GM18951 (cell line): ENCODE data around the gene ARMH3.

Source experiments
- POLR2A ChIP-seq: IDR thresholded peaks from 4 replicates; pipeline ENCODE4 v1.6.1; 2011; ENCODE audit warnings: mild to moderate bottlenecking; ENCODE audit not compliant: insufficient read length, insufficient read depth; ENCODE audit errors: extremely low read depth
- in situ Hi-C: fragments of 300-500 bp; cut with MboI; formaldehyde crosslinking; loops from one replicate; pipeline ENCODE4 v1.12.0; 2022; ENCODE audit warnings: low sequenced_read_pairs, mixed read lengths, inconsistent platforms; ENCODE audit not compliant: unreplicated experiment

ARMH3 gene

DNA sequence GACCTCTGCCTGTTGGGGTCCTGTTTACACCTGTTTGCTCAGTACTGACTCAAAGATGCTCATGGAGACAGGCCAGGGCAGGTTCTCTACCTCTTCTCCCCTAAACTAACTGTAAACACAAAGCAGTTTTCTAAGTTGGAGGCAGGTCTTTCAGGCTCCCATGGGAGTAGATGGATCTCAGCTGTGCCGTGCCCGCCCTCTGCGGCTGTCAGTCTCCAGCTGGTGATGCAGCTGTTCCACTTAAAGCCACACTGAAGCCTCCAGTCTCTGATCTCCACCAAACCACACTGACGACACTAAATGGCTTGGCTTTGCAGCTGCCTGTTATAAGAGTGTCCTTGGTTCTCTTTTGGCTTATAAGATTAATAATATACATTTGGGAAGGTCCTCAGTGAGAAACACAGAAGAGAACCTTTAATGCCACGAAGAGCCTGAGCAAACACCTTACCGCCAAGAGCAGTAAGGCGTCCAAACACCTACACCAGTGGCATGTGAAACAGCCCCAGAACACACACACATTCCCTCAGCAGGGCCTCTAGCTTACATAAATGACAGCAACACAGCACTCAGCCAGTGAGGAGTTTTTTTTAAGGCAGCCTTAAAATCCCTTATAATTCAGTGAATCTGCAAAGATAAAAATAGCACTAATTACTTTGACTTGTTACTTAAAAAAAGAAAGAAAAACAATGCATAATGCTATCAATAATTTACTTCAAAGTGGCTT lies 152.0 kb downstream of the ARMH3 start:
- in situ Hi-C loops: no loop called here

DNA sequence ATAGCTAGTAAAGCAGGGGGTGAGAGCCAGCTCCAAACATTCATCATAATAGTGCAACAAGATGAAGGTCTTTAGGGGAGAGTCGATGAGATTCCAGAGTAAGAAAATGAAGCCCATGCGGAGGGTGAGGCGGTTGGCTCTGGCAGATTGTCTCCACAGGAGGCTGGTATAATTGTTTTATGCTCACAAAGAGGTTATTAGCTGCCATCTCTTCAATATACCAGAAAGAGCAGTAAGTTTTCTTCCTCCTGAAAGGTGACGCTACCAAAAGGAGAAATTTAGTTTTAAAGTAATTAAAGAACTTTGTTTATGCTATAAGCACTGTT lies 153.2 kb downstream of the ARMH3 start:
- in situ Hi-C loops: no loop called here
- TF ChIP-seq POLR2A: no peak

More for the DNA sequence above, 152.0 kb downstream of the ARMH3 start:
- TF ChIP-seq POLR2A: peak; percentile 29

DNA sequence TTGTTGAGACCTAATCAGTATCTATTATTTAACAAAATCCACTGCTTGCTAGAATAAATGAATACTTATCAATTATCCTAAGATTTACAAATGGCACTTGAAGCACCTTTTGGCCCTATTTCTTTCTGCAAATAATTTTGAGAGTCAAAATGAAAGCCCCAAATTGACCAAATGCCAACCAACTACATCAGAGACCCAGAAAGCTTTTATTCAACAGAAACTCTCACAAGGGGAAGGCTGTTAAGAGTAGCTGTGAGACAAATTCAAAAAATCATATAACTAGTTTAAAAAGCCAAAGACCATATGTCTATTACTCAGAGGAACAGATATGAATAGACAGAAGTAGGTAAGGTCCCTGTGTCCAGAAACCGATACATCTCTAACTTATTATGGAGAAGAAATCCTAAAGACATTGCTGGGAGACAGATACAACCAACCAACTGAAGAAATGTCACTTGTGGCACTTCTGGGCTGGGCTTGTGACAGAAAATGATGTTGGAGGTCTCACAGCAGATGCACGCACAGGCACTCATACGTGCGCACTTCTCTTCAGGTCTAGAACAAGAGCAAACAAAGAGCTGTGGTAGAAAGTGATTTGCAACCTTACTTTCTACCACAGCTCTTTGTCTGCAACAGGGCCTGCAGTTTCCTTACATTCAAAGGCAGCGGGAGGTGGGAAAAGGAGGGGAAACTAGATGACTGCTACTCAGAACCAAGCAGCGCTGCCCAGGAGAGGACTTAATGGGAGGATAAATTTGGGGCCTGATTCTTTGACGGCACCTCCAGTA lies 153.7 kb downstream of the ARMH3 start:
- TF ChIP-seq POLR2A: no peak

DNA sequence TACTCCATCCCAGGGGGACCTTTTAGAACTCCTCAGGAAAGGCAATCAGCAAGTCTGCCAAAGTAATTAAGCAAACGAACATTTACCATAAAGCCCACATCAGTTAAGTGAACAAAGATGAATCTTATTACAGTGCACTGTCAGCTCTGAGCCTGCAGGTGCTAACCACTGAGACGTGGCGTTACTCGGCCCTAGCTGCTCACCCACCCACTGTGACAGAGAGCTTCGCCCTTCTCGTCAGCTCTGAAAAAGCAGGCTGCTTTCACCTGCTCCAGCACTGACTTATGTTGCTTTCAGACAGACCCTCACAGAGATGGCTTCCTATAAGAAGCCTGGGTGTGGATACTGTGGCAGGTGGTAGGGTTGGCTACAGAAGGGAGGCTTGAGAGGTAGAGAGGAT lies 154.6 kb downstream of the ARMH3 start:
- TF ChIP-seq POLR2A: no peak
- in situ Hi-C loops: no loop called here

More for the DNA sequence above, 153.7 kb downstream of the ARMH3 start:
- in situ Hi-C loops: no loop called here

DNA sequence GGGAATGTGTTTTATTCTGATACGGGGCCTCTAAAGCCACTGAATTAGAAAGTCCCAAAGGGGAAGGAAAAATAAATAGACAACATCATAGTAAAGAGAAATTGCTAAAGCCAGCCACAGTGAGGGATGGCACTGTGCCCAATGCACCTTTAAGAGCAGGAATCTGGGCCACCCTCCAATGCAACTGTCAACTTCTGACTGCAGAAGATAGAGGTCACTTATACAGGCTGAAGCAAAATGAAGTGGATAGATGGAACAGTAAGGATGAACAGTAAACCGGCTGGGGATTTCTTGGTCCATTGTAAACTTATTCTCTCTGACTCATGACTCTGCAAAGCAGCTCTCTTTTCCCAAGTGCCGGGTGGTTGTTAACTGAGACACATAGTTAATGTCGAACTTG lies 158.3 kb downstream of the ARMH3 start:
- TF ChIP-seq POLR2A: no peak
- in situ Hi-C loops: no loop called here

DNA sequence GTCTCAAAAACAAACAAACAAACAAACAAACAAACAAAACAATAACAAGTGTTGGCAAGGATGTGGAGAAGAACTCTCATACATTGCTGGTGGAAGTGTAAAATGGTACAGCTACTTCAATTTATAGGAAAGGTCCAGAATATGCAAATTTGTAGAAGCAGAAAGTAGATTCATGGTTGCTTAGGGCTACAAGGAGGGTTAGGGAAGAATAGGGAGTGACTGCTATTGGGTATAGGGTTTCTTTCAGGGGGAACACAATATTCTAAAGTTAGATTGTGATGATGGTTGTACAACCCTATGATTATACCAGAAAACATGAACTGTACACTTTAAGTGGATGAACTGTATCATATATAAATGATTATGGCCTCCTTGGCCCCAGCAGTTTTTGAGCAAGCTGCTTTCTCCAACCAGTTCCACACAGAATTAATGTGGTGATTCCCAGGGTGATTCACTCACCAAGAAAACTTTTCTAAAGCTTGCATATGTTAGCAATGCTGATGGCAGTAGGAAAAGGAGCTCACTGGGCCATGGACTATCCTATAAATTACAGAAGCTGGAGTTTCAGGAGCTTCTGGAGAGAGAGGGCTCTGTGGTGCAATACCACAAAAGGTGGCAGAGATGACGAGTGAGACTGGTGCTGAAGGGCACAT lies 159.6 kb downstream of the ARMH3 start:
- no peak for TF ChIP-seq POLR2A
- in situ Hi-C loops: no loop called here

DNA sequence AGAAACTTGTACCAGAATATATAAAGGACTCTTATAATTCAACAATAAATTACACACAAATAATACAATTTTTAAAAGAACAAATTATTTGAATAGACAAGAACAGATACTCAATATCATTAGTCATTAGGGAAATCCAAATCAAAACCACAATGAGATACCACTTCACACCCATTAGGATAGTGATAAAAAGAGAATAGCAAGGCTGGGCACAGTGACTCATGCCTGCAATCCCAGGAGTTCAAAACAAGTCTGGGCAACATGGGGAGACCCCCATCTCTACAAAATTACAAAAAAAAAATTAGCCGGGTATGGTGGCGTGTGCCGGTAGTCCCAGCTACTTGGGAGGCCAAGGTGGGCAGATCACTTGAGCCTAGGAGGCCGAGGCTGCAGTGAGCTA lies 160.2 kb downstream of the ARMH3 start:
- no peak for TF ChIP-seq POLR2A
- in situ Hi-C loops: no loop called here

DNA sequence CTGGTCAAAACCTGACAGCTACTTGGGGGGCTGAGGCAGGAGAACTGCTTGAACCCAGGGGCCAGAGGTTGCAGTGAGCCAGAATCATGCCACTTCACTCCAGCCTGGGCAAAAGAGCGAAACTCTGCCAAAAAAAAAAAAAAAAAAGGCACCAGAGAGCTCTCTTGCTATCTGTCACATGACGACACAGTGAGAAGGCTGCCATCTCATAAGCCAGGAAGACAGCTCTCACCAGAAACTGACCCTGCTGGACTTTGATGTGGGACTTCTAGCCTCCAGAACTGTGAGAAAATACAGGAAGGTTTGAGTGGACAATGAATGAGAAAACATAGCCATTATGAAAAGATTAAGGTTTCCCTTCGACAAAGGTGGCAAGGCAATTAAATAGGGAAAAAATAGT lies 161.2 kb downstream of the ARMH3 start:
- no peak for TF ChIP-seq POLR2A
- in situ Hi-C loops: no loop called here

DNA sequence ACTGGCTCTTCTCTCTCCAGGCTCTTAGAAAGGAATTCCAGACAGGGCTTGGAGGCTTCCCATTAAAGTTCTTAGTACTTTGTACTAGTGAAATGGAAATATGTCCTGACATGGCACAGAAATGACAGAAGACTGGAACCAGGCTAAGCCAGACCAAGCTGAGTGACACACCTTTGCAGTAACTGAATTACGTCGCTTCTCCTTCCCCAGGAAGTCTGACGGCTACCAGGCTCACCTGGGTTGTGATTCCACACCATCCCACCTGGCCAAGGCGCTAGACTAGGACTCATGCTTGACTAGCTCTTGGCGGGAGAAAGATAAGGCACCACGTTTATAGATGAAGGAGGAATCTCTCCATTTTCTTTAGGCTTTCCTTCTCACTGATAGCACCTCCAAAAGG lies 161.7 kb downstream of the ARMH3 start:
- in situ Hi-C loops: no loop called here
- no peak for TF ChIP-seq POLR2A

DNA sequence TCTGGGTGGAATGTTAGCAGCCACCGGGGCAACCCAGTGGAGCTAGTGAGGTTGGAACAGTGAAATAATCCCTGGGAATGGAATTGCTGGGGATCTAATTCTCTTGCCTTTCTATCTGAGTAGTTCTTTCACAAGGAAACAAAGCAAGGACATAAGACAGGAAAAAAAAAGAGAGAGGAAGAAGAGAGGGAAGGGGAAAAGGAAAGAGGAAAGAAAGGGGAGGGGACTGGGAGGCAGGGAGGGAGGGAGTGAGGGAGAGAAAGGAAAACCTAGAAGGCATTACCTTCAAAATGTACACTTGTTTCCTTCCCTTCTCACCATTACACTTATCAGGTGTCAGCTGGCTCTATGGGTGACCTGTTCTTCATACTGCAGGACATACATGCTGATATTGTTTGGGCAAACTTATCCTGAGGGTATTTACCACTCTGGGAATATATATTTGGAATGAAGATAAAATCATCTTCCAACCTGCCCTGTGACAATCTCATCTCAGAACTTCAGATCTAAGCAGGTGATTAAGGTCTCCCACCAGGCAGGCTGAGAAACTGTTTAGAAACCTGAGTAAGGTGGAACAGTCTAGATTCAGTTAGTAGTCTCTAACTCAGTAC lies 162.4 kb downstream of the ARMH3 start:
- no peak for TF ChIP-seq POLR2A
- in situ Hi-C loops: no loop called here

DNA sequence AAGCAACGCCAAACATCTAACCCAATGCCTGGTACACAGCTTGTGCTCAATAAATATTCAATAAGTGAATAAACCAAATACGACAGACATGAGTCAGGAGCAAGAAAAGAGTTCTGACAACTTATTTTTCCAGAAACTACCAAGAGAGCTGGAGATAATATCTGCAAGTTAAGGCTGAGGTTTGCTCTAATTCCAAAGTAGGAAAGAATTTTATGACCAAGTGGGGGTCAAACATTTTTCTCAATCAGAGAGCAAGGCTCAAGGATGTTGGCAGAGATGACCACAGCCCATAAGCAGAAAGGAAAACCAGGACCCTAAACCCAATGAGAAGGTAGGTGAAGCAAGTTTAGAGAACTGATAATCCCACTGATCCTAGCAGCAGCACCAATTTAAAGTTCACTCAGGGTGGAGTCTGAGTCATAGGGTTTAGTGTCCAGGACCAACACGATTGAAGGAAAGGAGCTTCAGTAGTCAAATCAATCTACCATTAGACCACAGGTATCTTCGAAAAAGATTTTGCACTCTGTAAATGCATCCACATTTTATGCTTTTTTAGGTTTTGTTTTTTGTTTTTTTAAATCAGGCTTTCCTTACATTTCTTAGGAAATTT lies 163.1 kb downstream of the ARMH3 start:
- in situ Hi-C loops: no loop called here
- no peak for TF ChIP-seq POLR2A

DNA sequence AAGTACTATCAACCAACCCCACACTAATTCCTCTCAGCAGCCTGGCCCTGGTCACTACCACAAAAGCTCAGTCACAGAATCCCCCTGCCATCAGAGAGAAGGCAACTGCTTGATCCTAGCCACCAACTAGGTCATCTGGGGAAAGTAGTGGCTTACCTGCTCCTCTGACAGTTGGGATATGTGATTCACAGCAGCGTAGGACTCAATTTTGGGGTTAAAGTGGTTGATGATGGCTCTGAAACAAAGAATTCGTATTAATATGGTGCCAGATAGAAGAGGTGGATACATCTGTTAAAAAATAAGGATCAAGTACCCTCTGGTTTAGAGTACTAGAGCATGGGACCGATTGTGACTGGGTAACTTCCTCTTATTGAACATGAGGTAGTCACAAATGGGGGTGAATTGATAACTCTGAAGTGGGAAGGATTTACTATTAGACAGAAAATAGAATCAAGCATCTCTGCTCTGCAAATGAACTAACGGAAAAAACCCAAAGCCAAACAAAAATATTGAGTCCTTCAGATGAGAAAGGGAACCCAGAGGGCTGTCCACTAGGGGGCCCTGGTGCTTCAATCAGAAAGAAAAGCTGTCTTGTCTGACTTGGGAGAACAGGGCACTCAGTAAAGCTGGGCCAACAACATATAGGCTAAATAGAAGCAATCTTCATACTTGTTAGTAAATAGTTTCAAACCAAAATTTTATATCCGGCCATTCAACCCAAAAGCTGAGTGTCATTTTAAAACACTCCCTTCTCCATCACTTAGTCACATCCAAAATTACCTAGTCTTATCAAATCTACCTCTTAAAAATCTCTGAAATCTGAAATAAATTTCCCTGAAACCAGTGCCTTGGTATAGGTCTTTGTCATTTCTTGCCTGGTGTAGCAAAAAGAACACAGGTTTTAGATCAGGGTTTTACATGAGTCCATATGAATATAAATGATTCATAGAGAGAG lies 166.4 kb downstream of the ARMH3 start:
- TF ChIP-seq POLR2A: no peak
- in situ Hi-C loops: loop anchor here (5.0 kb wide), 1 partner anchor 123 kb away; no protein-coding TSS in a partner anchor
